GM23248 (cell line): Measurements from ENCODE around the gene HOXC6.

ENCODE experiments used
- EZH2 ChIP-seq: fragments of 200-600 bp; sonication (generic); IDR thresholded peaks from 2 replicates; pipeline ENCODE4 v1.6.1; 2018; ENCODE audit warnings: antibody characterized with exemption, mild to moderate bottlenecking; ENCODE audit not compliant: insufficient read depth, poor library complexity, severe bottlenecking
- EZH2phosphoT487 ChIP-seq: fragments of 200-600 bp; sonication (generic); IDR thresholded peaks from 2 replicates; pipeline ENCODE4 v1.6.1; 2018; ENCODE audit warnings: antibody characterized with exemption, moderate library complexity, mild to moderate bottlenecking, low read depth; ENCODE audit not compliant: insufficient read depth

GRCh38 chr12:54042970-54043853 is 15.0 kb downstream of the HOXC6 start:
- no peak for TF ChIP-seq EZH2
- no peak for TF ChIP-seq EZH2phosphoT487
